SH-SY5Y (cell line): ENCODE results near the gene ROBO1.

Experiments
- GATA2 ChIP-seq: IDR thresholded peaks from 2 replicates; pipeline ENCODE4 v1.6.1; 2011; ENCODE audit warnings: mild to moderate bottlenecking, low read depth, low read length
- GATA3 ChIP-seq: IDR thresholded peaks from 2 replicates; pipeline ENCODE4 v1.6.1; 2011; ENCODE audit warnings: low read depth, mild to moderate bottlenecking, low read length, moderate library complexity

GRCh38 chr3:79041621-79042020, 726.2 kb downstream of the ROBO1 start:
- TF ChIP-seq GATA3 (no peak), GATA2 (no peak)
